GM12878 (cell line): ENCODE data around the gene CPNE4. TPM values are rescaled to one million over a fixed set of nuclear protein-coding genes. Genes with fewer than 3 reads are reported as not detected.

Source experiments
- ATAC-seq: fragments of 200-7000 bp; cut with Tn5 transposase; 3 replicates; pipeline ENCODE4 v1.9.1; 2020; ENCODE audit warnings: mild to moderate bottlenecking, moderate library complexity
- BruUV-seq: library from RNA; stranded (reverse); fragments of 400-500 nt; replicated peaks from 2 replicates; lab custom pipeline; 2021; lab: Mats Ljungman, UMichigan
- CTCF ChIA-PET: fragments of 300-600 bp; sonication (Branson Sonifier 250); formaldehyde crosslinking; extraction: SDS; loops from one replicate; lab custom pipeline; 2021; ENCODE audit warnings: inconsistent platforms; lab: Yijun Ruan, JAX
- POLR2A ChIA-PET: fragments of 350-600 bp; formaldehyde crosslinking; extraction: SDS; loops from one replicate; lab custom pipeline; 2021; ENCODE audit warnings: inconsistent platforms; lab: Charles Lee
- RAD21 ChIA-PET: fragments of 300-600 bp; sonication (Branson Sonifier 250); formaldehyde crosslinking; loops from one replicate; lab custom pipeline; 2023; ENCODE audit warnings: antibody characterized with exemption; ENCODE audit not compliant: unreplicated experiment; lab: Charles Lee
- SMC1A ChIA-PET: fragments of 300-600 bp; sonication (Branson Sonifier 250); formaldehyde crosslinking; loops from one replicate; lab custom pipeline; 2023; ENCODE audit not compliant: unreplicated experiment, uncharacterized antibody; lab: Charles Lee
- DNase-seq: peaks from one replicate; pipeline ENCODE4 v3.0.0-alpha.2; 2011; ENCODE audit warnings: low read depth, low spot score
- FAIRE-seq: peaks from 3 replicates; lab custom pipeline; 2011; peaks lifted over from hg19 to GRCh38; lab: Jason Lieb, UNC
- H2AFZ ChIP-seq: 2 replicates; pipeline ENCODE4 v1.6.0; 2011; ENCODE audit warnings: low read depth, low read length, control low read depth; ENCODE audit not compliant: control insufficient read depth
- H3K27ac ChIP-seq: 2 replicates; pipeline ENCODE4 v1.5.1; 2011; ENCODE audit warnings: control low read depth; ENCODE audit not compliant: control insufficient read depth, insufficient read depth
- H3K27me3 ChIP-seq, 2 experiments: replicated peaks in 1 of 2; 2 replicates each; pipeline versions ENCODE4 v1.6.0 to v1.6.1; 2011; ENCODE audit warnings: low read length in 1 of 2; ENCODE audit not compliant: control insufficient read depth in 2 of 2, insufficient read depth in 2 of 2
- H3K36me3 ChIP-seq, 2 experiments: 2 replicates each; pipeline ENCODE4 v1.5.1; 2011; ENCODE audit warnings: low read length in 1 of 2; ENCODE audit not compliant: control insufficient read depth in 2 of 2, insufficient read depth in 2 of 2
- H3K4me1 ChIP-seq: 2 replicates; pipeline ENCODE4 v1.6.1; 2011; ENCODE audit warnings: mild to moderate bottlenecking, low read length, moderate library complexity, mixed read lengths; ENCODE audit not compliant: control insufficient read depth, insufficient read depth
- H3K4me2 ChIP-seq: 2 replicates; pipeline ENCODE4 v1.6.0; 2011; ENCODE audit warnings: control low read depth; ENCODE audit not compliant: control insufficient read depth, insufficient read depth
- H3K4me3 ChIP-seq: fragments of 200-600 bp; sonication (generic); 2 replicates; pipeline ENCODE4 v1.5.1; 2016
- H3K79me2 ChIP-seq: 2 replicates; pipeline ENCODE4 v1.6.0; 2011; ENCODE audit warnings: low read length; ENCODE audit not compliant: control insufficient read depth, insufficient read depth
- H3K9ac ChIP-seq: 2 replicates; pipeline ENCODE4 v1.8.0; 2011; ENCODE audit warnings: low read length, control low read depth, mixed read lengths; ENCODE audit not compliant: control insufficient read depth, insufficient read depth
- H3K9me3 ChIP-seq: replicated peaks from 3 replicates; pipeline ENCODE4 v1.5.1; 2011; ENCODE audit warnings: mild to moderate bottlenecking, low read length; ENCODE audit not compliant: control insufficient read depth, insufficient read depth
- H4K20me1 ChIP-seq: 2 replicates; pipeline ENCODE4 v1.6.0; 2011; ENCODE audit not compliant: control insufficient read depth, insufficient read depth
- ASH2L ChIP-seq: fragments of 300-600, 200-600 bp; sonication (generic); IDR thresholded peaks from 2 replicates; pipeline ENCODE4 v1.6.1; 2017; ENCODE audit warnings: low read depth, mild to moderate bottlenecking, borderline replicate concordance
- BMI1 ChIP-seq: fragments of 450-650 bp; IDR thresholded peaks from 2 replicates; pipeline ENCODE4 v1.6.1; 2016; ENCODE audit warnings: mild to moderate bottlenecking, moderate library complexity, borderline replicate concordance
- CEBPZ ChIP-seq: fragments of 150-350 bp; IDR thresholded peaks from 2 replicates; pipeline ENCODE4 v1.6.1; 2016; ENCODE audit warnings: low read depth, low read length
- CHD2 ChIP-seq: IDR thresholded peaks from 2 replicates; pipeline ENCODE4 v1.6.1; 2011; ENCODE audit warnings: low read depth, low read length, improper control_type of control experiment, borderline replicate concordance
- IKZF2 ChIP-seq, 2 experiments: fragments of 450-650 bp; IDR thresholded peaks; 2 replicates each; pipeline ENCODE4 v1.6.1; 2017; ENCODE audit warnings: mild to moderate bottlenecking in 2 of 2, moderate library complexity in 2 of 2
- JUNB ChIP-seq: IDR thresholded peaks from 2 replicates; pipeline ENCODE4 v1.6.1; 2016; ENCODE audit warnings: antibody characterized with exemption, mild to moderate bottlenecking
- MEF2A ChIP-seq: IDR thresholded peaks from 2 replicates; pipeline ENCODE4 v1.6.1; 2011; ENCODE audit warnings: low read depth, mild to moderate bottlenecking, low read length, moderate library complexity; ENCODE audit not compliant: insufficient read depth
- NBN ChIP-seq: fragments of 450-650 bp; IDR thresholded peaks from 2 replicates; pipeline ENCODE4 v1.6.1; 2016
- NFXL1 ChIP-seq: fragments of 450-650 bp; IDR thresholded peaks from 2 replicates; pipeline ENCODE4 v1.6.1; 2017; ENCODE audit warnings: antibody characterized with exemption, mild to moderate bottlenecking, borderline replicate concordance
- PAX8 ChIP-seq: fragments of 450-650 bp; IDR thresholded peaks from 2 replicates; pipeline ENCODE4 v1.6.1; 2017; ENCODE audit warnings: mild to moderate bottlenecking, moderate library complexity
- POLR2AphosphoS2 ChIP-seq: IDR thresholded peaks from 2 replicates; pipeline ENCODE4 v1.6.1; 2011; ENCODE audit warnings: low read depth, mild to moderate bottlenecking, low read length, improper control_type of control experiment, moderate library complexity
- RB1 ChIP-seq: fragments of 450-650 bp; formaldehyde crosslinking; IDR thresholded peaks from 2 replicates; pipeline ENCODE4 v1.6.1; 2017; ENCODE audit warnings: mild to moderate bottlenecking, borderline replicate concordance
- RELA ChIP-seq: fragments of 450-650 bp; IDR thresholded peaks from 2 replicates; pipeline ENCODE4 v1.8.0; 2014; ENCODE audit warnings: borderline replicate concordance; ENCODE audit not compliant: partially characterized antibody
- RELB ChIP-seq: fragments of 450-650 bp; IDR thresholded peaks from 2 replicates; pipeline ENCODE4 v1.6.1; 2017; ENCODE audit warnings: low read depth, mild to moderate bottlenecking, moderate library complexity
- SMAD1 ChIP-seq: fragments of 450-650 bp; IDR thresholded peaks from 2 replicates; pipeline ENCODE4 v1.6.1; 2018; ENCODE audit warnings: mild to moderate bottlenecking, low read depth; ENCODE audit not compliant: partially characterized antibody
- SP1 ChIP-seq: IDR thresholded peaks from one replicate; pipeline ENCODE4 v1.6.1; 2011; ENCODE audit warnings: low read depth, low read length
- YY1 ChIP-seq: IDR thresholded peaks from 2 replicates; pipeline ENCODE4 v1.6.1; 2011; ENCODE audit warnings: low read depth, mild to moderate bottlenecking, low read length
- ZNF207 ChIP-seq: fragments of 450-650 bp; IDR thresholded peaks from 2 replicates; pipeline ENCODE4 v1.6.1; 2014; ENCODE audit warnings: antibody characterized with exemption, mild to moderate bottlenecking, borderline replicate concordance
- ZNF24 ChIP-seq: fragments of 450-650 bp; IDR thresholded peaks from 2 replicates; pipeline ENCODE4 v1.6.1; 2017; ENCODE audit warnings: antibody characterized with exemption, mild to moderate bottlenecking
- ZNF622 ChIP-seq: fragments of 450-650 bp; IDR thresholded peaks from 2 replicates; pipeline ENCODE4 v1.6.1; 2017; ENCODE audit warnings: mild to moderate bottlenecking, inconsistent platforms
- ZSCAN29 ChIP-seq: fragments of 450-650 bp; IDR thresholded peaks from 2 replicates; pipeline ENCODE4 v1.6.1; 2017; ENCODE audit warnings: mild to moderate bottlenecking, moderate library complexity
- WGBS: methylation state at CpG from one replicate; pipeline ENCODE4 v1.1.6; 2016; ENCODE audit warnings: low lambda C conversion rate; ENCODE audit not compliant: insufficient replicate concordance, insufficient coverage; ENCODE audit errors: missing lambda C conversion rate; 5-methylcytosine and 5-hydroxymethylcytosine counted together
- in situ Hi-C: fragments of 300-500 bp; cut with MboI; formaldehyde crosslinking; loops from 9 replicates; pipeline ENCODE4 v1.14.3; 2018; ENCODE audit warnings: mixed read lengths
- intact Hi-C: fragments of 100-400 bp; cut with micrococcal nuclease; formaldehyde crosslinking; loops from one replicate; pipeline ENCODE4 v1.14.2; 2022; ENCODE audit not compliant: unreplicated experiment
- polyA plus RNA-seq, 11 experiments: library from polyadenylated mRNA; depleted of rRNA in 4 of 11; unstranded in 6 of 11; stranded (reverse) in 5 of 11; fragments of >200 nt; fragmentation: Nextera tagmentation in 4 of 11; fragmentation: Illumina TruSeq in 1 of 11; extraction: Ambion mirVana in 4 of 11; extraction: Trizol in 1 of 11; gene quantifications; 1 replicate in 1 of 11; 2 replicates in 10 of 11; pipeline versions ENCODE4 v1.2.1 to v1.2.3, GENCODE V29; 2011 to 2016; ENCODE audit warnings: inconsistent platforms in 2 of 11, missing spikeins in 2 of 11, low read depth in 1 of 11
- total RNA-seq, 4 experiments: library from RNA; depleted of rRNA in 3 of 4; stranded (reverse); fragments of >200 nt in 3 of 4; fragmentation: Illumina TruSeq in 1 of 4; extraction: Trizol in 1 of 4; gene quantifications; 2 replicates each; pipeline versions ENCODE4 v1.2.1 to v1.2.3, GENCODE V29; 2013 to 2021

Gene CPNE4
- total and polyA plus RNA-seq, 10 of the 15 experiments (the other 5 are each of a cell fraction or from before 2014, with no cell fraction given) = 0.17 to 1.9 (median 0.48) TPM; not detected in 1

- peaks cover 8% of the 10 kb centered on the region for H3K4me1 ChIP-seq
- no peaks in the 10 kb centered on the region for H3K36me3 ChIP-seq
- ATAC-seq = peak; percentile 84
- H3K79me2 ChIP-seq = no peaks in the 10 kb centered on the region
- H3K9ac ChIP-seq = no peak overlapping the region
- WGBS = 14% methylated on average over 3 of the region's 3 CpGs
- no peaks in the 10 kb centered on the region for H4K20me1 ChIP-seq
- intact Hi-C loops = loop anchor here (1.0 to 5.0 kb wide), 3 partner anchors 83 to 763 kb away; no protein-coding TSS in a partner anchor
- H3K4me2 ChIP-seq = no peak overlapping the region
- no peak for DNase-seq
- ChIA-PET RAD21 (interaction anchor here (0.7 to 6.6 kb wide), 28 partner anchors 10 to 762 kb away, joined by 3 to 54 read pairs (median 4); partner anchors contain the start of genes CPNE4 and NUDT16), CTCF (interaction anchor here (0.6 to 7.0 kb wide), 53 partner anchors 9 to 1389 kb away, joined by 3 to 118 read pairs (median 5); partner anchors contain the start of genes CPNE4 and NUDT16), SMC1A (interaction anchor here (0.5 to 6.7 kb wide), 43 partner anchors 10 to 605 kb away, joined by 3 to 75 read pairs (median 5); partner anchors contain the start of genes CPNE4 and NUDT16), POLR2A (no interaction called here)
- no peak overlapping the region for H2AFZ ChIP-seq
- no TSS peak for BruUV-seq
- no peaks in the 10 kb centered on the region for H3K27me3 ChIP-seq
- in situ Hi-C loops = no loop called here
- no peak overlapping the region for H3K27ac ChIP-seq
- FAIRE-seq = peak; percentile 52
- H3K9me3 ChIP-seq = no peaks in the 10 kb centered on the region
- no peak overlapping the region for H3K4me3 ChIP-seq
- TF ChIP-seq ZSCAN29 (no peak), ZNF207 (no peak), MEF2A (no peak), ZNF622 (no peak), ZNF24 (peak; percentile 65; the same call in 1 of the 2 replicates), BMI1 (no peak), YY1 (no peak), RB1 (no peak), ASH2L (no peak), RELA (peak; percentile 32), RELB (peak; percentile 85; the same call in 1 of the 2 replicates), SP1 (no peak), CHD2 (peak; percentile 21; the same call in 1 of the 2 replicates), PAX8 (no peak), NBN (no peak), CEBPZ (no peak), JUNB (no peak), NFXL1 (no peak), IKZF2 (IDR thresholded peaks at IDR 0.05) (peak; percentile 83 to 88; a peak in 3 of 4 replicates), SMAD1 (peak; percentile 61), POLR2AphosphoS2 (no peak)
Measured at GRCh38 chr3:131795390-131796090, 239.3 kb downstream of the CPNE4 start.
